ENCODE results near the gene CCDC144A.
"Not testable (repeated sequence)": the region's sequence is repeated elsewhere in the genome, so short reads cannot be mapped to it uniquely, and the experiment has no call there.

The CCDC144A gene

DNA sequence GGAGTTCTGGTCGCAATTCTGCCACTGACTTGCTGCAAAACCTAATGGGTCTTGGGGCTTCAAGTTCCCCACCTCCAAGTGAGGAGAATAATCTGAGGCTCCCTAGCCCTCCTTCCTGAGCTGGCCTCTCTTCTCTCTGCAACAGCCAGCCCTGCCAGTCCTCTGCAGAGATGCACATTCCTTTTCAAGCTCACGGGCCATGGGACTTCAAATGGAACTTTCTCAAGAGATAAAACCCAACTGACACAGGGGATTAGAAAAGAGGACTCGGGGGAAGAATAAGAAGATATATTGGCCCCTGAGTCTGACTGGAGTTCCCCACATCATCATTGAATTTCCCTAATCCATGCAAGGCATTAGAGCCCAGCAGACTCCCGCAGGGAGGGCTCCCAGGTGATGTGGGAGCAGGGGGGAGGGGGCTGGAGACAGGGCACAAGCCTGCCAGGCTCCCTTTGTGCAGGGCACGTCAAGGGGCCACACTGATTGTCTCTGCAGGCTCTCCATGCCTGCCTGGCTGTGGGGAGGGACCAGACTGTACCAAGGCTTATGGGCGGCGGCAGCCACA lies 131.0 kb downstream of the CCDC144A start:
- no peak for DNase-seq

DNA sequence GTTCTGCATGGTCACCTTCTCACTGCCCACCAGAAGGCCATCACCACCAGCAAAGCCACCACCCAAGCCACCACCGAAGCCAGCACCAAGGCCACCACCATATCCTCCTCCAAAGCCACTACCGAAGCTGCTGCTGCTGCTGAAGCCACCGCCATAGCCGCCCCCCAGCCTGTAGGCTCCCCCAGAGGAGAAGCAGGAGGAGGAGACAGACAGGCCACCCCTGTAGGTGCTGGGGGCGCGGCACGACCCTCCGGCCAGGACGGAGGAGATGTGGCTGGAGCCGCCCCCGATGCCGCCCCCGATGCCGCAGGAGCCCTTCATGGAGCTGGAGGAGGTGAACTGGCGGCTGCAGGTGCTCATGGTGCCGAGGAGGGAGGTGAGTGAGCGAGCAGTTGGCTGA lies 132.1 kb downstream of the CCDC144A start:
- DNase-seq, result not testable (repeated sequence)

DNA sequence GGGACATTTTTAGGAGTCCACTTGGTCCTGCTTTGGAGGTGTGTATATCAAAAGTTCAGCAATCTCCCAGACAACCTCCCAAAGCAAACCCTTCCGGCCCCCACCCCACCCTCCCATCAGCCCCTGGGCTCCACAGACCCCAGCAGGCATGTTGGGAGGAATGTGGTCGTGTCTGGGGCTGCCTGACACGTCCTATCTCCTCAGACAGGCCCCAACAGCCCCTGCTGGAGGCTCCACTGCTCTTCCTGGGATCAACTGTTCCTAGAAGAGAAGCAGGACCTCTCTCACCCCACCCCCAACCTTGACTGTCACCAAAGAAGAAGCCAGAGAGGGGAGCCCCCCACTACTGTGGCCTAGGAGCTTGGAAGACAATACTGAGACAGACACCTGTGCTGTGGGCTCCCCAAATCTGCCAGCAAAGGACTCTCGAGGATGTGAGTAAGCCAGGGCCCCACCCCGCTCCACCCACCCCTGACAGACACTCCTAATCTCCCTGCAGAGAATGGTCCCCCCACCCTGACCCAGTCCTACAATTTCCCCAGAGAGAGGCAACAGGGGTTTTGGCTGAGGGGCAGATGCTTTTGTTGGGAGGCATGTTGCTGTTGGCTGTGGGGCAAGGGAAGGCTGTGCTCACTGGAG lies 133.8 kb downstream of the CCDC144A start:
- not testable (repeated sequence) for DNase-seq

Data from effector CD8-positive, alpha-beta T cell (primary cell).